BLaER1 (cell line): ENCODE data around the gene KIAA0232.
A peak's percentile ranks its signal among the peaks of the same experiment; 100 is the strongest.
"Not testable (repeated sequence)": the region's sequence is repeated elsewhere in the genome, so short reads cannot be mapped to it uniquely, and the experiment has no call there.

Experiments
- H3K27ac ChIP-seq: shearing (Covaris generic); formaldehyde crosslinking; 2 replicates; pipeline ENCODE4 v1.8.1; 2022
- H3K27me3 ChIP-seq: shearing (Covaris generic); formaldehyde crosslinking; 2 replicates; pipeline ENCODE4 v1.8.1; 2022
- H3K36me3 ChIP-seq: shearing (Covaris generic); formaldehyde crosslinking; 2 replicates; pipeline ENCODE4 v1.8.1; 2022
- H3K4me1 ChIP-seq: shearing (Covaris generic); formaldehyde crosslinking; 2 replicates; pipeline ENCODE4 v1.8.1; 2022
- H3K4me2 ChIP-seq: shearing (Covaris generic); formaldehyde crosslinking; 2 replicates; pipeline ENCODE4 v1.8.1; 2022
- H3K4me3 ChIP-seq: shearing (Covaris generic); formaldehyde crosslinking; 2 replicates; pipeline ENCODE4 v1.8.1; 2022
- H3K9ac ChIP-seq: shearing (Covaris generic); formaldehyde crosslinking; 2 replicates; pipeline ENCODE4 v1.8.1; 2022
- H3K9me3 ChIP-seq: shearing (Covaris generic); formaldehyde crosslinking; 2 replicates; pipeline ENCODE4 v1.8.1; 2022
- H4K20me1 ChIP-seq: shearing (Covaris generic); formaldehyde crosslinking; 2 replicates; pipeline ENCODE4 v1.8.1; 2022
- Cebpa-rat ChIP-seq: shearing (Covaris generic); IDR thresholded peaks from 2 replicates; pipeline ENCODE4 v1.8.1; 2022

The KIAA0232 gene

DNA sequence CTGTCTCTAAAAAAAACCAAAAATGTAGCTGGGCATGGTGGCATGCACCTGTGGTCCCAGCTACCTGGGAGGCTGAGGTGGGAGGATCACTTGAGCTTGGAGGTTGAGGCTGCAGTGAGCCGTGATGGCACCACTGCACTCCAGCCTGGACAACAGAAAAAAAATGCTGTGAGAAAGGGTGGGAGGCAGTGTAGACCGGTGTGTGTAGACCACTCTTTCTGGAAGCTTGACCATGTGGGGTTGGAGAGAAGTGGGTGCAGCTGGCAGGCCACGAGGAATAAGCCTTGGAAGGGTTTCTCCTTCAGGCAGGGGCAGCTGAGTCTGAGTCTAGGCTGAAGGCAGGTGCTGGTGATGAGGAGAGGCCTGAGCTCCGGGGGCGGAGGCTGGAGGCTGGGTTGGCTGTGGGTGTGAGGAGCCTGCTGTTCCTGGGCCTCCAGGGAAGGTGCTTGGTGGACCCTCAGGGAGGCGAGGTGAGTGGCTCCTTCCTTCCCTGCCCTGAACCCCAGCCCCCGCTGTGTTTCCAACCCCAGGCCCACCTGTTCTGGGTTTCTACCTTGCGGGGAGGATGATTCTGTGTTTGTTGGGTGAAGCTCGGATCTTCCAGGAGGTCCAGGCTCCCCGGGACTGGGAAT lies 117.8 kb downstream of the KIAA0232 start:
- no peaks in the 10 kb centered on the region for H3K9me3 ChIP-seq
- H3K27me3 ChIP-seq, result no peaks in the 10 kb centered on the region
- no peaks in the 10 kb centered on the region for H3K36me3 ChIP-seq
- no peak for TF ChIP-seq Cebpa-rat
- H3K4me1 ChIP-seq, result peaks cover 81% of the 10 kb centered on the region
- peak overlapping the region; percentile 92 for H3K4me2 ChIP-seq
- H3K9ac ChIP-seq, result peak overlapping the region; percentile 67
- peak overlapping the region; percentile 85 for H3K27ac ChIP-seq
- H3K4me3 ChIP-seq, result no peak overlapping the region
- H4K20me1 ChIP-seq, result no peaks in the 10 kb centered on the region

DNA sequence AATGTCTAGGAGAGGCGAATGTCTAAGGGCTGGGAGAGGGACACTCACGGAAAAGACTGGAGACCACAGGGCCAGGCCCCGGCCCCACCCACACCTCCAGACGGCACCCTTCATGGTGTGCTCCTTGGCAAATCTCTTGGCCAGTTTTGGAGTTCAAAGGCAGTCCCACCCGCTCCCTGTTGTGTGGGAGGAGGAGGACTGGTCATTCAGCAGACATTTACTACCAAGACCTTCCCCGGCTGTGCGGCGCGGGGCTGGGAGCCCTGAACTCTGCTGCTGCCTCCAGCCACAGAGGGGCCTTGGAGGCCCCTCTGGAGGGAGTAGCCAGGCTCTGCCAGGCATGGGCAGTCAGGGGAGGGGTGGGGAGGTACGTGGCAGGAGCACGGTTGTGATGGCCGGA lies 118.4 kb downstream of the KIAA0232 start:
- peaks cover 81% of the 10 kb centered on the region for H3K4me1 ChIP-seq
- H3K27ac ChIP-seq, result peak overlapping the region; percentile 85

GRCh38 chr4:6901669-6902317 lies 119.3 kb downstream of the KIAA0232 start:
- Histone ChIP-seq H3K27ac (peak overlapping the region; percentile 85), H3K4me3 (peak overlapping the region; percentile 48), H4K20me1 (no peaks in the 10 kb centered on the region), H3K36me3 (no peaks in the 10 kb centered on the region), H3K4me1 (peaks cover 89% of the 10 kb centered on the region), H3K27me3 (no peaks in the 10 kb centered on the region), H3K4me2 (peak overlapping the region; percentile 92), H3K9ac (peak overlapping the region; percentile 67), H3K9me3 (no peaks in the 10 kb centered on the region)
- no peak for TF ChIP-seq Cebpa-rat

More for the DNA sequence above, 118.4 kb downstream of the KIAA0232 start:
- H3K36me3 ChIP-seq, result no peaks in the 10 kb centered on the region
- H3K27me3 ChIP-seq, result no peaks in the 10 kb centered on the region
- H3K4me3 ChIP-seq, result no peak overlapping the region
- no peaks in the 10 kb centered on the region for H4K20me1 ChIP-seq
- TF ChIP-seq Cebpa-rat, result no peak
- peak overlapping the region; percentile 92 for H3K4me2 ChIP-seq
- no peaks in the 10 kb centered on the region for H3K9me3 ChIP-seq
- peak overlapping the region; percentile 67 for H3K9ac ChIP-seq

- no peak for TF ChIP-seq Cebpa-rat
- Histone ChIP-seq H3K27ac (peak overlapping the region; percentile 85), H3K9me3 (no peaks in the 10 kb centered on the region), H3K4me2 (peak overlapping the region; percentile 92), H4K20me1 (no peaks in the 10 kb centered on the region), H3K9ac (peak overlapping the region; percentile 67), H3K4me1 (peaks cover 95% of the 10 kb centered on the region), H3K4me3 (peak overlapping the region; percentile 48; the same call in 1 of the 2 replicates), H3K27me3 (no peaks in the 10 kb centered on the region), H3K36me3 (no peaks in the 10 kb centered on the region)
Observed at GRCh38 chr4:6902318-6903042, 120.0 kb downstream of the KIAA0232 start.

GRCh38 chr4:6905516-6906445 lies 123.3 kb downstream of the KIAA0232 start:
- Histone ChIP-seq H3K9ac (no peak overlapping the region), H3K4me3 (no peak overlapping the region), H3K27me3 (no peaks in the 10 kb centered on the region), H4K20me1 (peaks cover under 1% of the 10 kb centered on the region), H3K9me3 (no peaks in the 10 kb centered on the region), H3K36me3 (no peaks in the 10 kb centered on the region), H3K4me1 (peaks cover 81% of the 10 kb centered on the region), H3K4me2 (peak overlapping the region; percentile 25), H3K27ac (no peak overlapping the region)
- TF ChIP-seq Cebpa-rat, result no peak

DNA sequence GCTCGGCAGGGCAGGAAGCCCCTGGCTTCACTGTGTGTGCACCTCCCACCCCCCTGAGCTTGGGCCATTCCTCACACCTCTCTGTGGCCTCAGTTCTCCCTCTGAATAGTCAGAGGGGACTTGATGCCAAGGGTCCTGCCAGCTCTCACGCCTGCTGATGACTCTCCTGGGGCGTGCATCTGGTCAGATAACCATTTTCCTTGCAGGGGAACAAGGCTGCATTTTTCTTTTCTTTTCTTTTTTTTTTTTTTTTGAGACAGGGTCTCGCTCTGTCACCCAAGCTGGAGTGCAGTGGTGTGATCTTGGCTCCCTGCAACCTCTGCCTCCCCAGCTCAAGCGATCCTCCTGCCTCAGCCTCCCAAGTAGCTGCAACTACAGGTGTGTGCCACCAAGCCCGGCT lies 124.0 kb downstream of the KIAA0232 start:
- peaks cover 81% of the 10 kb centered on the region for H3K4me1 ChIP-seq
- H3K4me2 ChIP-seq, result peak overlapping the region; percentile 25; the same call in 1 of the 2 replicates
- H3K9me3 ChIP-seq, result not testable (repeated sequence)

GRCh38 chr4:6907658-6908191 lies 125.2 kb downstream of the KIAA0232 start:
- no peak for TF ChIP-seq Cebpa-rat
- Histone ChIP-seq H3K9ac (peak overlapping the region; percentile 98; the same call in 1 of the 2 replicates), H3K36me3 (no peaks in the 10 kb centered on the region), H4K20me1 (peaks cover 20% of the 10 kb centered on the region), H3K4me2 (peak overlapping the region; percentile 97), H3K27ac (no peak overlapping the region), H3K4me1 (peaks cover 81% of the 10 kb centered on the region), H3K4me3 (no peak overlapping the region), H3K27me3 (no peaks in the 10 kb centered on the region), H3K9me3 (no peaks in the 10 kb centered on the region)

More for the DNA sequence above, 124.0 kb downstream of the KIAA0232 start:
- H3K4me3 ChIP-seq, H3K27me3 ChIP-seq, H3K36me3 ChIP-seq, H3K9ac ChIP-seq, H3K27ac ChIP-seq, H4K20me1 ChIP-seq: not testable (repeated sequence)

GRCh38 chr4:6908432-6909112 lies 126.0 kb downstream of the KIAA0232 start:
- Histone ChIP-seq H3K9me3 (no peaks in the 10 kb centered on the region), H3K36me3 (no peaks in the 10 kb centered on the region), H3K4me1 (peaks cover 81% of the 10 kb centered on the region), H3K27me3 (no peaks in the 10 kb centered on the region), H3K9ac (peak overlapping the region; percentile 98), H3K27ac (peak overlapping the region; percentile 99), H3K4me3 (peak overlapping the region; percentile 96), H3K4me2 (peak overlapping the region; percentile 97), H4K20me1 (peaks cover 29% of the 10 kb centered on the region)
- TF ChIP-seq Cebpa-rat, result no peak
